SW 1271 (cell line): ENCODE data around the gene SLC9A1.
A peak's percentile ranks its signal among the peaks of the same experiment; 100 is the strongest.

Experiments used
- DNase-seq, 2 experiments: peaks; one replicate each; lab custom pipeline; 2025; lab: John Stamatoyannopoulos, UW

SLC9A1 gene

DNA sequence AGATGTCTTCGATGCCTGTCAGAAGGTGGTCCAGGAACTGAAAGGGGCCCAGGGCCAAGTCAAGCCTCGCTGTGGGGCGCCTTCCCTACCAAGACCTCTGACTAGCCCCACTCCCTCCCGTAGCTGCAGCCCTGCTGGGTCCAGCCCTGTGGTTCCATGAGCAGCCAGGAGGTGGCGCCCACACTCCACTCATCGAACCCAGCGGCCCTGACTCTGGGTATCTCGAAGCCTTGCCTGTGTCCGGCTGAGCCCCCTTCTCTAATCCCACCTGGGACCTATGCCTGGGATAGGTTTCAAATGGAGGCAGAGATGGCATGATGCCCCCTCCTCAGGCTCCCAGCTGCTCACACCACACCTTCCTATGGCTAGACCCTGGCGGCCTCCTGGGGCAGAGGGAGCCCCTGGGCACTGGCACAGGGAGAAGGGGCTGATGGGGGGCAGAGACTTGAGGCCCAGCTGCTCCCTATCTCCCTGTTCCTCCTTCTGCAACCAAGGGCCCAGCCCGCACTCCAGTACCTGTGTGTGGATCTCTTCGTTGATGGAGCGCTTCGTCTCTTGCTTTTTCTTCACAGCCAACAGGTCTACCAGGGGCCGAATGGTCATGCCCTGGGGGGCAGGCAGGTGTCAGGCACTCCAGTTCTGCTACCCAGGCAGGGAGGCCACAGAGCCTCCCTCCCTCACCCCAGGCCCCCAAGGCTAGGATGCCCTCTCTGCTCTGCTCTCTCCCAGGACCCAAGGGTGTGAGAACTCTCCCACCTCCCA lies 52.0 kb downstream of the SLC9A1 start:
- peak in 1 of 2 experiments; percentile 17 for DNase-seq

DNA sequence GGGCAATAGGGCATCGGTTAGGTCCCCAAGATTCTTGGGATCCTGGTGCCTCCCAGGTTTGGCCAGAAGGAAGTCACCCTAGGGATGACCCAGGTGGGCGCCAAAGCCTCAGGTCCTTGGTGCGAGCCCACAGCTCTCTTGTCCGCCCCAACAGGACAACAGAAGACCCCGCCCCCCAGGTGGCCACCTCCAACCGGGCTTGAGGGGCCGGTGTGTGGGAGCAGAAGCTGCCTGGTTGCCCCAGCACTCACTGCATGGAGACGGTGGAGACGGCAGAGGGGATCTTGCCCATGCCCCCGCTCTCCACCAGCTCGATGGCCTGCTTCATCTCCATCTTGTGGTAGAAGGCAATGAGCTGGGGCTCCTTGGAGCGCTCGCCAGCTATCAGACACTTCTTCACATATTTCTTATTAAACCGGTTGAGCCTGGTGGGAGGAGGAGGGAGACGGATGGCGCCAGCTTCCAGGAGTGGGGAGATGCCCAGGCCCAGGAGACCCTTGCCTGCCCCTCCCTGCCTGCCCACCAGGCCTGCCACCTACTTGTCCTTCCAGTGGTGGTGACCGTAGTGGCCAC lies 52.7 kb downstream of the SLC9A1 start:
- no peak for DNase-seq

DNA sequence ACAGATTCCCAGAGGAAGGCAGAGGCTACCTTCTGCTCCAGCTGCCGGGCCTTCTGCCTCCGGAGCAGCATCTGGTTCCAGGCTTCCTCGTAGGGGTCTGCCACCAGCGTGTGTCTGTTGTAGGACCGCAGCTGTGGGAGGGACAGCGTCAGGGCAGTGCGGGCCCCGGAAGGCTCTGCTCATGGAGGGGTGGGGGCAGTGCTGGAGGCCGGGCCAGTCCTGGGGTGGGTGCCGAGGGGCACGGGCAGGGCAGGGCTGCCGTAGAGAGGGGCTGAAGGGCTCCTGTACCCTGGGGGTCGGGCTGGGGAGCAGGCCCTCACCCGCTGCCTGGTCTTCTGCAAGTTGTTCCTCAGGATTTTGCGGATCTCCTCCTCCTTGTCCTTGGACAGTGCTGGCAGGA lies 53.2 kb downstream of the SLC9A1 start:
- no peak for DNase-seq

DNA sequence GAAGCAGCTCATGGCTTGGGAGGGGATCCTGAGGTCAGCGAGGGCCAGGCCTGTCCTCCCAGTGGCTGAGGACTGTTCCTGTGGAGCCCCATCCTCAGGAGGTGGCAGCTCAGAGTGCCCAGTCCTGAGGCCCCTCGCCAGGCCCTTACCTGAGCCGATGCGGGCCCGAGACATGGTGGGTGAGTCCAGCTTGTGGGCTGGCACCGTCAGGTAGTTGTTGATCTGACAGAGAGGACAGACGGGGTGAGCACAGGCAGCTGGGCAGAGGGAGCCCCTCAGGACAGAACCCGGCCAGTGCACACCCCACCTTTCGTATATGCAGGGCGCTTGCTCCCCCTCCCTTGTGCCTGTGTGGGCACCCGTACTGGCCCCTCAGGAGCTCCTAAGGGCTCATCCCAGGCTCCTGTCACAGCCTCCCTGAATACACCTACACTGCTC lies 53.9 kb downstream of the SLC9A1 start:
- DNase-seq: no peak

DNA sequence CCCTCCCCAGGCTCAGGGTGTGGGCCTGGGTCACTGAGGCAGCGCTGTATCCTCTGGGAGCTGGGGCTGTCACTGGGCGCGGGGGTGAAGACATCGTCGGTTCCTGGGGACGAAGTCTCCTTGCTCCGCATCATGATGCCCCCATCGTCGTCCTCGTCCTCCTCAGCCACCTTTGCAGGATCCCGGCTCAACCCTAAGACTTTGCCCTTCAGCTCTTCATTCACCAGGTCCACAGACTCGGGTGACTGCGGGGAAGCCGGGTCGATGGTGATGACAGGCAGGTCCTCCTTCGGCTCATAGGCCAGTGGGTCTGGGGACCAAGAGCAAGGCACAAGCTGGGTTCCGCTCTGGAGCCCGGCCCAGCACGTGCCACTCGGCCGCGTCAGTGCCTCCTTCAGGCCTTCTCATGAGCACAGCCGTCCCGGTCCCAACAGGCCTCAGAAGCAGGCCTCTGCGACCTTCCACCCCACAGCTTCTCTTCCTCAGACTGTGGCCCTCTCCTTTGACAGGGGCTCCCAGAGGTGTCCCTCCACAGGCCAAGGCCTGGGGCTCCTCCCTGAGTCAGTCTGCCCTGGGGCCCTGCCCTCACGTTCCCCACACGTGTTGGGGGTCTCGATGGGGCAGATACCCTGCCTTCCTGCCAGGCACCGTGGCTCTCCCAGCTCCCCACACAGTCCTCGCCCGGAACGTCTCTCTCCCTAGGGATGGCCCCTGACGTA lies 54.4 kb downstream of the SLC9A1 start:
- no peak for DNase-seq

DNA sequence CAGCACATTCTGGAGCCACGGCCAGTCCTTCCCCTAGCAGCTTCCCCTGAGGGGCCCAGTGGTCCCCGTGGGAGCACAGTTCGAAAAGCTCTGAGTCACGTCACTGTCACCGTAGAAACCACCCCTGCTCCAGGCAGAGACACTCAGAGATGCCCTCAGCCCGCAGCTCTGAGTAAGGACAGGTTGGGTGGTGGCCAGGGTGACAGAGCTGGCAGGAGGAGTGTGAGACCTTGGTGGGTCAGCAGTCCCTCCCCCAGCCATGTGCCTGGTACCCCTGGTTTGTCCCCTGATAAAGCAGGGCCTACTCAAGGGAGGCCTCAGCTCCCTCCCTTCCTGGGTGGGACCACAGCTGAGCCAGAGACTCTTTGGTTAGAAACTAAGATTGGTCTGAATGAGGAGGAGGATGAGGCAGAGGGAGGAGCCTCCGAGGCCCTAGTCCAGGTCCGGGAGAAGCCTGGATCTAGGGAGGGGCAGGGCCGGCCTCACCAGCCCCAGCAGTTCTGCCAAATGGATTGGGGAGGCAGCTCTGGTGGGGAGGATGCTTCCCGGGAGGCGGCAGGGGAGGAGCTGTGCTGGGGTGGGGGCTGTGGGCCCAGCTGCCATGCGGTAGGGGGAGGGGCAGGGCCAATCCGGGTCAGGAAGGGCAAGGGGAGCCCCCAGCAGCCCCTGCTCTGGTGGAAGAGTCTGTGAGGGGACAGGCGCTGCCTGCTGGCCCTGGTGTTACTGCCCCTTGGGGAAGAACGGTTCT lies 55.2 kb downstream of the SLC9A1 start:
- no peak for DNase-seq

DNA sequence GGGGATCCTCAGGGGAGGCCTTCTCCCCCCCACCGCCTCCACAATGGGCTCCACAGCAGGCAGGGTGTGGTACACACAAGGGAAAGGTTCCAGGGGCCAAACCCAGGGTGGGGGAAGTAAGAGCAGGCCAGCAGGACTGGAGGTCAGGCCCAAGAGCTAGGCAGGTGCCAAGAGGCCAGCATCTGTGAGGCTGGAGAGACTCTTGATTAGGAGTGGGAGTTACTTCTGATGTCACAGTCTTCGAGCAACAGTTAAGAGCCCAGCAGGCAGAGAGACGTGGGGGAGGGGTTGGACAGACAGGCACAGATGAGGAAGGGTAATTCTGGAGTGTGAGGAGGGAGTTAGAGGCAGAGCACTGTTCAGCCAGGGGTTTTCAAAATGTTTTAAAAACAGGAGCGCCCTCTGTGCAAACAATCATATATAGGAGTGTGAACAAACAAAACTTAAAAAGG lies 55.8 kb downstream of the SLC9A1 start:
- no peak for DNase-seq

DNA sequence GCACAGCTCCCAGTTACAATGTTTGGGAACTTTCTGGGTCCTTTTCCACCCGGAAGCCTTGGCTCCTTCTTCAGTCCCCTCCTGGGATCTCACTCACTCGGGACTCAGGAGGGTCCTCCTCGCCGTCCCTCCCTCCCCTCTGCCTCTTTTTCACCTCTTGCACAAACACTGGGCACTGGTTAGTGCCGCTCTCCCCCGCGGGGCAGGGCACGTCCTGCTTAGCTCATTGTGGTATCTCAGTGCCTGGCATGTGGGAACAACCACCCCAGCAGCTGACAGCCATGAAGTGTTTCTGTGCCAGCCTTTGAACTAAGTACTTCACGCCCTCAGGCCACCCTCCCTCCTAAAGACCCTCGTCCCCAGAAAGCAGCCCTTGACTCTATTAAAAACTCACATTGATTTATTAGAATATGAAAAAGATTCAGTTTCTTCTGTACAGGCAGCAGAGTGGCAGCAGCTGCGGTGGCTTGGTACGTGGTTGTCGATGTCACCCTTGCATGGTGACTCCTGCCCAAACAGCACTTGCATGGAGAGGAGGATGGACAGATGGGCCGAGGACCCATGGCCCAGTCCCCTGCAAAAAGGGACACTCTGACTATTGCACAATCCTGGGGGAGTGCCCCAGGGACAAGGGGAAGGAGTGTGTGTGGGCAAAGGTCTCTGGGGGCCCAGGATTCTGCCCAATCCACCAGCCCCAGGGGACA lies 56.3 kb downstream of the SLC9A1 start:
- no peak for DNase-seq

DNA sequence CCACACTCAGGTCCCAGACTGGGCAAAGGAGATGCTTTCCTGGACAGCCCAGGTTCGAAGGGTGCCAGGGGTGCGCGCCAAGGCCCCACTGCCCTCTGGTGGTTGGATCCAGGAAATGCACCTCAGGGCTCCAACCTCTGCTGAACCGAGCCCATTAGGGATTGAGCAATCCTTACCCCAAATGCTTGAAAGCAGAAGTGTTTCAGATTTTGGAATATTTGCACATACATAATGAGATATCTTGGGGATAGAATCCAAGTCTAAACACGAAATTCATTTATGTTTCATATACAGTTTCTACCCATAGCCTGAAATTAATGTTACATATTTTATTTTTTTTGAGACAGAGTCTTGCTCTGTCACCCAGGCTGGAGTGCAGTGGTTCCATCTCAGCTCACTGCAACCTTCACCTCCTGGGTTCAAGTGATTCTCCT lies 57.4 kb downstream of the SLC9A1 start:
- peak in 1 of 2 experiments; percentile 58 for DNase-seq

DNA sequence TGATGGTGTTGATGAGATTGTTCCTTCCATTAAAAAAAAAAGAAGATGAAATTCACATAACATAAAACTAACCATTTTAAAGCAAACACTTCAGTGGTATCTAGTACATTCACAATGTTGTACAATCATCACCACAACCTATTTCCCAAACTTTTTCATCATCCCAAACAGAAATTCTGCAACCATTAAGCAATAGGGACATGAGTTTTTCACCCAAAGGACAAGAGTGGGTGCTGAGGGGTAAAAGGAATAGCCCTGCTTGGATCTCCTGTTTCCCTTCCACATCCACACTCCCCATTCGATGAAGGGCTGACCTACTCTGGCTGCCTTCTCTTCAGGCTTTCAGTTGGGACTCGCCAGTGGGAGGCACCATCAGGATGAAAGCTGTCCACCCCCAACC lies 59.3 kb downstream of the SLC9A1 start:
- no peak for DNase-seq

DNA sequence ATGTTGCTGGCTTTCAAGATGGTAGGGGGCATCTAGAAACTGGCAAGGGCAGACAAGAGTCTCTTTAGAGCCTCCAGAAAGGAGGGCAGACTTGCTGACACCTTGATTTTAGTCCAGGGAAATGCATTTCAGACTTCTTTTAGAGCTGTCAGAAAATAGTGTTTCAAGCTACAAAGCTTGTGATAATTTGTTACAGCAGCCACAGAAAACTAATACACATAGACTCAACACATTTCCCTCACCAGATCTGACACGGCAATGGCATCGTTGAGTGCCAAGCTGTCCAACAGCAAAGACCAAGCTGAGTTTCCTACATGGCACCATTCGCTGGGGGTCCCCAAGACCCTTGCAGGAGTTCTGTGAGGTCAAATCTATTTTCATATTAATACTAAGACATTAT lies 62.0 kb downstream of the SLC9A1 start:
- DNase-seq: no peak

DNA sequence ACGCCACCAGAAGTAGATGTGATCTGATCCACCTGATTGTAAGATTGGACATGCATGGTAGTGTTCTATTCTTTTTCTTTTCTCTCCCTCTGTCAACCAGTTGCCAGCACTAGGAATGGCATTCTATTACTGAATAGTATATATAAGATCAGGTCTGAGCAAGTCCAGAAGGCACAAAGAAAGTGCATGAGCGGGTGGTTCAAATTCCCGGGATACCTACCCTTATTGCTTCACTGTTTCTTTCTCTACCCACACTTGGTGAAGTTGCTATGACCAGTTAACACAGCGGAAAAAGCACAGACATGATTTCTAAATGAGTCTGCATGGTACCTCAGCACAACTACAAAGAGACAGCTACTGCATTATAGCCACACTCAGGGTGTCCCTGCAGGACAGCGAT lies 64.0 kb downstream of the SLC9A1 start:
- DNase-seq: no peak

DNA sequence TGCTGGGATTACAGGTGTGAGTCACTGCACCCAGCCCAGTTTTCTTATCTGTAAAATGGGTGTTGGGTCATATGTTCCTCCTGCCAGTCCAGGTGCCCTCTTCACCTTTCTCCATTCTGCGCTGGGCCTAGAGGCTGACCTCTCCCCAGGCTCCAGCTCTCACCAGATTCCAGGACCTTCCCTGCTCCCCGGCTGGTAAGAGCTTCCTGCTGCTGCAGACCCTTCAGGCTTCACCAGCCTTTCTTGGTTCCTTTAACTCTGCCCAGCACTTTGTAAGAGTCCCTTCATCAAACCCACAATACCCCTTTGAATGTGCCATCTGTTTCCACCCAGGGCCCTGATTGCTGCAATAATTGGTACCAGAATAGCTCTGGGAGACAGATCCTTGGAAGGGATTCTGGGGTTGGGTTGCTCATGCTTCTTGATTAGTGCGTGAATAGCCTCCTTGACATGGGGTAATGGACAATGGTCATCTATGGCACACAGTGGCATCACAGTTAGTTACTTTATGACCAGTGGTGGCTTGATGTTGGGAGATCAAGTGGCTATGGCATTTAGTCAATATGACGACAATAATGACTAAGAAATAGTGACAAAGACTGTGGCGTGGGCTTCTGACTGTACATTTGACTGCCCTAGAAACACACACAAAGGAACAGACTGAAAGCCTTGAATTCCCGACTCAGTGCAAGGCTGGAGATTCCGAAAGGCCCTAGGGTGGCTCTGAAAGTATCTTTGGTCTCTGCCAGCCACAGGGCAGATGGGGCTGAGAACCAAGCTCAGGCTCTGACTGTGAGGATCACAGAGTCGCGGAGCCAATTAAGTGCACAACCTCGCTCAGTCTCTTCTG lies 67.3 kb downstream of the SLC9A1 start:
- no peak for DNase-seq

DNA sequence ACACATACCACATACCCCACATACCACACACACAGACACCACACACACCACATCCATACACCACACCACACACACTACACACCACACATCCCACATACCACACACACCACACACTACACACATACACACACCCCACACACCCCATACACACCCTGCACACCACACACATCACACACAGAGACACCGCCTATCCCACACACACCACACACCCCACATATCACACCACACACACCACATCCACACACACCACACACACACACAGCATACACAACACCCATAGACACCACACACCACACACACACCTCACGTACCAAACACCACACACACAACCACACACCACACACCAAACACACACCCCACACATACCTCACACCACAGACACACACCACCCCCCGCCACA lies 68.3 kb downstream of the SLC9A1 start:
- no peak for DNase-seq

DNA sequence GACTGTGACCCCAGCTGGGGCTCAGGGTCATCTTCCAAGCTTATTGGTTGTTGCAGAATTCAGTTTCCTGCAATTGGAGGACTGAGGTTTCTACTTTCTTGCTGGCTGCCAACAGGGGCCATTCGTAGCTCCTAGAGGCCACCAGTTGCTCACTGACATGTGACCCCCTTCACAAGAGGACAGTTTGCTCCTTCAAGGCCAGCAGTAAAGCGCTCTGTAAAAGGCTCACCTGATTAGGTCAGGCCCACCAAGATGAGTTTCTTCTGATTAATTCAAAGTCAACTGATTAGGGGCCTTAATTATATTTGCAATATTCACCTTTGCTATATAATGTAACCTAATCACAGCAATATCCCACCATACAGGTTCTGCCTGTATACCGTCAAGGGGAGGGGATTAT lies 68.9 kb downstream of the SLC9A1 start:
- no peak for DNase-seq

DNA sequence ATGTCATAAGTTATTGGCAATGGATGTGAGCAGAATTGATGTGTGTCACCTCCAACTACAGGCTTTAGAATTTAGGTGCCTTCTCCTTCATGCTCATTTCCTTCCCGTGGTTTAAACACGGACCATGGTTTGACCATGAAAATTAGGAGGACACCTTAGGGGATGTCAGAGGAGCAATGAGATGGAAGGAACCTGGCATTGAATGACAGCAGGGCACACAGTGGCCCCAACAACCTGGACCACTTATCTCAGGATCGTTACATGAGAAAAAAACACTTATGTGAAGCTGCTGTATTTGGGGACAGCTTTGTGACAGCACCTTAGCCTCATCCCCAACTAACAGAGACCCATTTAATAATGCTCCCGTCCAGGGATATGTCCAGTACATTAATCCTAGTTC lies 70.8 kb downstream of the SLC9A1 start:
- no peak for DNase-seq

DNA sequence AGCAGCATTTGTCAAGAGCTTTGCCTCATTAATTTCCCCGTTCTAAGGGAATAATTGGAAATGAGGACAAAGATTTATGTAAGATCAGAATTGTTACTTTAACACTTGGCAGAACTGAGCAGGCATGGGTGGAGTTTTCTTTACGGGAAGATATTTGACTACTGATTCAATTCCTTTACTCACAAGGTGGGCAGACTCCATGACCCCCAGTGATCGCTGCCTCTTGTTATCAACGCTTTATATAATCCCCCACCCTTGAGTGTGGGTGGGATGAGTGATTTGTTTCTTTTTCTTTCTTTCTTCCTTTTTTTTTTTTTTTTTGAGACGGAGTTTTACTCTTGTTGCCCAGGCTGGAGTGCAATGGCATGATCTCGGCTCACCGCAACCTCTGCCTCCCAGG lies 77.0 kb downstream of the SLC9A1 start:
- DNase-seq: no peak

DNA sequence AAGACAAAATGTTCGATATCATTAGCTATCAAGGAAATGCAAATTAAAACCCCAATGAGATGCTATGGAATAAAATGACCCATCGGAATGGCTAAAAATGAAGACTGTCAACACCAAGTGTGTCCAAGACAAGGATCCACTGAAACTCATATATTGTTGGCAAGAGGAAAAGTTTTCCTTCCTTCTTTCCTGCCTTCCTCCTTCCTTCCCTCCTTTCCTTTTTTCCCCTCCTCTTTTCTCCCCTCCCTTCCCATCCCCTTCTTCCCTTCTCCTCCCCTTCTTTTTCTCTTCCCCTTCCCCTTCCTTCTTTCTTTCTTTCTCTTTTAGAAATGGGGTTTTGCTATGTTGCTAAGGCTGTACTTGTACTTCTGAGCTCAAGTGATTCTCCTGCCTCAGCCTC lies 78.1 kb downstream of the SLC9A1 start:
- DNase-seq: no peak

DNA sequence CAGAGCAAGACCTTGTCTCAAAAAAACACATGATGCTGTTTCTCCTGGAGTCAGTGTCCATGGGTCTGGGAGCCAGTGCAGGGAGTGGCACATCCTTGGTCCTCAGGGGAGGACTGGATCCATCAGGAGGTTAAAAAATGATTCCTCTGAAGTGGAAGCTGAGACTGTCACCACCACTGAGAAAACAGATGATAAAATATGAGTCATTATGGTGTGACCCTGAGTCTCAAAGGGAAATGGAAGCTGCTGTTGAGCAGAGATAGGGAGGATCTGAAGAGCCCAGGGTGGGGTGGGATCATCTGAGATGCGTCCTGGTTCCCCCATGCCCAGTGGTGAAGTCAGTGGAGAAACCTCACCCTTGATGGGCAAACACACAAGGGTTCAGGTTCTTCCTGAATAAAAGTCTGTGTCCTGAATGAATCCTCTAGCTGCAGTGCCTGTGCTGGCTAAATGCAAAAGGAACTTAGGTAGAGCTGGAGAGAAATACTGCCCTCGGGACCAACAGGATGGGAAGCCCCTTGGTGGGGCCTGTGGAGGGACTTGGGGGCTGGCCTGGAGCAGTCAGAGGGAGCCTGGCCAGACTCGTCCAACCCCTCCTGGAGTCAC lies 80.6 kb downstream of the SLC9A1 start:
- DNase-seq: no peak

DNA sequence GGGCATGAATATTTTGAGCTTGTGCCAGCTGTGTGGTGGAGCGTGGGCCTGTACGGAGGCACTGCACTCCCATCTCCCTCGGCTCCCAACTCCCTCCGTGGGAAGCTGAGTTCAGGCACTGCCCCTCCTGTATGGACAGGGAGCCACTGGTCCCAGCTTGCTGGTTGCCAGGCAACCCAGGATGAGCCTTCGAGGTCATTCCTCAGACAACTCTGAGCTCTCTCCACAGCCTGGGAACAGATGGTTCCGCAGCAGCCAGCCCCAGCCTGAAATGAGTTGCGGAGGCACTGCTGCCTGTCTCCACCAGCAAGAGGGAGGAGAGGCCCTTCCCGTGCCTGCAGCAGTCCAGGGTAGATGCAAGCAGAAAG lies 83.9 kb downstream of the SLC9A1 start:
- no peak for DNase-seq
